GM23338 (cell line): Measurements from ENCODE around the gene KLHL17.

Source experiments
- EZH2 ChIP-seq: fragments of 200-600 bp; sonication (generic); IDR thresholded peaks from one replicate; pipeline ENCODE4 v1.8.0; 2017; ENCODE audit warnings: antibody characterized with exemption, mild to moderate bottlenecking, low read depth; ENCODE audit not compliant: unreplicated experiment
- EZH2phosphoT487 ChIP-seq: fragments of 200-600 bp; sonication (generic); IDR thresholded peaks from one replicate; pipeline ENCODE4 v1.8.1; 2018; ENCODE audit warnings: antibody characterized with exemption; ENCODE audit not compliant: unreplicated experiment
- JUNB ChIP-seq: IDR thresholded peaks from one replicate; pipeline ENCODE4 v1.6.1; 2016; ENCODE audit warnings: antibody characterized with exemption; ENCODE audit not compliant: unreplicated experiment
- POLR2AphosphoS5 ChIP-seq: IDR thresholded peaks from 2 replicates; pipeline ENCODE4 v1.6.1; 2016; ENCODE audit warnings: antibody characterized with exemption, low read depth
- STAT1 ChIP-seq: IDR thresholded peaks from one replicate; pipeline ENCODE4 v1.6.1; 2016; ENCODE audit warnings: antibody characterized with exemption; ENCODE audit not compliant: unreplicated experiment
- ZNF331 ChIP-seq: fragments of 250-450 bp; sonication (Bioruptor Pico); IDR thresholded peaks from 2 replicates; pipeline ENCODE4 v1.5.0; 2020; ENCODE audit warnings: low read depth, mild to moderate bottlenecking, moderate library complexity
- TF ChIP-seq, protein P1 (sequence below), 2 experiments: fragments of 200-600 bp in 1 of 2; sonication (generic) in 1 of 2; conservative IDR thresholded peaks; 2 replicates each; pipeline versions ENCODE4 v1.5.1 to v1.6.1; 2016 to 2017; ENCODE audit warnings: antibody characterized with exemption in 2 of 2, low read depth in 2 of 2, mild to moderate bottlenecking in 2 of 2, moderate library complexity in 1 of 2
- TF ChIP-seq, protein P2 (sequence below): IDR thresholded peaks from one replicate; pipeline ENCODE4 v1.6.1; 2018; ENCODE audit warnings: antibody characterized with exemption; ENCODE audit not compliant: unreplicated experiment

DNA sequence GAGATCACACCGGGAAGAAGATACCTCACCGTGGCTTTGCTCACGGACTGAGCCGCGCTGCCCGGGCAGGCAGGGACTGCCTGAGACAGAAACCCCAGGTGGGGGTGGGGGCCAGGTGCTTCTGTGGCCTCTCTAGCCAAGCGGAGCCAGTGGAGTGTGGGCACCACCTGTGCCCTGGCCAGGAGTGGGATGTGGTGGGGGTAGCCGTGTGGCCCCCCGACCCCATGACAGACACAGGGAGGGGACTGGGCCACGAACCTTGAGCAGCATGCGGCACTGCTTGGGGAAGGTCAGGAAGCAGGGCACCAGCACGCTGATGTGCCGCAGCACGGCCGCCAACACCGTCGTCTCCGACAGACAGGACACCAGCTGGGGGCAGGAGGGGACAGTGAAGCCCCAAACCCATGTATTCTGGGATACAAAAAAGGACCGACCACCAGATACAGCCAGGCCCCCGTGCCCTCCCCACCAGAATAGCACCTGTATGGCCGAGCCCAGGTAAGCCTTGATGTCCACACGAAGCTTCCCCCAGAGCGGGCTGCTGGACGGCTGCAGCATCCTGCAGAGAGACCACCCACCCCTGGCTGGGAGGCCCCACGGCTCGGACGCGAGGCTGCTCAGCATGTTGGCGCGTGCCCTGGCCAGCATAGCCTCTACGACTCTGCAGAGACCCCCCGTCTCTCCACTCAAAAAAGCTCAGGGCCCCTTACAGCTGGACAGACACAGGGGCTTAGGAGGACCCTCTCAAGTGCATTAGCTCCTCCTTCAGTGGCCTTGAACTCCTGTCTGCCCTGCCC is 6.7 kb upstream of the KLHL17 start:
- TF ChIP-seq, protein P1, sequence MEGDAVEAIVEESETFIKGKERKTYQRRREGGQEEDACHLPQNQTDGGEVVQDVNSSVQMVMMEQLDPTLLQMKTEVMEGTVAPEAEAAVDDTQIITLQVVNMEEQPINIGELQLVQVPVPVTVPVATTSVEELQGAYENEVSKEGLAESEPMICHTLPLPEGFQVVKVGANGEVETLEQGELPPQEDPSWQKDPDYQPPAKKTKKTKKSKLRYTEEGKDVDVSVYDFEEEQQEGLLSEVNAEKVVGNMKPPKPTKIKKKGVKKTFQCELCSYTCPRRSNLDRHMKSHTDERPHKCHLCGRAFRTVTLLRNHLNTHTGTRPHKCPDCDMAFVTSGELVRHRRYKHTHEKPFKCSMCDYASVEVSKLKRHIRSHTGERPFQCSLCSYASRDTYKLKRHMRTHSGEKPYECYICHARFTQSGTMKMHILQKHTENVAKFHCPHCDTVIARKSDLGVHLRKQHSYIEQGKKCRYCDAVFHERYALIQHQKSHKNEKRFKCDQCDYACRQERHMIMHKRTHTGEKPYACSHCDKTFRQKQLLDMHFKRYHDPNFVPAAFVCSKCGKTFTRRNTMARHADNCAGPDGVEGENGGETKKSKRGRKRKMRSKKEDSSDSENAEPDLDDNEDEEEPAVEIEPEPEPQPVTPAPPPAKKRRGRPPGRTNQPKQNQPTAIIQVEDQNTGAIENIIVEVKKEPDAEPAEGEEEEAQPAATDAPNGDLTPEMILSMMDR (conservative IDR thresholded peaks at IDR 0.05; ENCODE audit: low read depth in 2 of 2) = no peak
- TF ChIP-seq, protein P2, sequence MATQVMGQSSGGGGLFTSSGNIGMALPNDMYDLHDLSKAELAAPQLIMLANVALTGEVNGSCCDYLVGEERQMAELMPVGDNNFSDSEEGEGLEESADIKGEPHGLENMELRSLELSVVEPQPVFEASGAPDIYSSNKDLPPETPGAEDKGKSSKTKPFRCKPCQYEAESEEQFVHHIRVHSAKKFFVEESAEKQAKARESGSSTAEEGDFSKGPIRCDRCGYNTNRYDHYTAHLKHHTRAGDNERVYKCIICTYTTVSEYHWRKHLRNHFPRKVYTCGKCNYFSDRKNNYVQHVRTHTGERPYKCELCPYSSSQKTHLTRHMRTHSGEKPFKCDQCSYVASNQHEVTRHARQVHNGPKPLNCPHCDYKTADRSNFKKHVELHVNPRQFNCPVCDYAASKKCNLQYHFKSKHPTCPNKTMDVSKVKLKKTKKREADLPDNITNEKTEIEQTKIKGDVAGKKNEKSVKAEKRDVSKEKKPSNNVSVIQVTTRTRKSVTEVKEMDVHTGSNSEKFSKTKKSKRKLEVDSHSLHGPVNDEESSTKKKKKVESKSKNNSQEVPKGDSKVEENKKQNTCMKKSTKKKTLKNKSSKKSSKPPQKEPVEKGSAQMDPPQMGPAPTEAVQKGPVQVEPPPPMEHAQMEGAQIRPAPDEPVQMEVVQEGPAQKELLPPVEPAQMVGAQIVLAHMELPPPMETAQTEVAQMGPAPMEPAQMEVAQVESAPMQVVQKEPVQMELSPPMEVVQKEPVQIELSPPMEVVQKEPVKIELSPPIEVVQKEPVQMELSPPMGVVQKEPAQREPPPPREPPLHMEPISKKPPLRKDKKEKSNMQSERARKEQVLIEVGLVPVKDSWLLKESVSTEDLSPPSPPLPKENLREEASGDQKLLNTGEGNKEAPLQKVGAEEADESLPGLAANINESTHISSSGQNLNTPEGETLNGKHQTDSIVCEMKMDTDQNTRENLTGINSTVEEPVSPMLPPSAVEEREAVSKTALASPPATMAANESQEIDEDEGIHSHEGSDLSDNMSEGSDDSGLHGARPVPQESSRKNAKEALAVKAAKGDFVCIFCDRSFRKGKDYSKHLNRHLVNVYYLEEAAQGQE = no peak
- TF ChIP-seq POLR2AphosphoS5 (no peak), EZH2phosphoT487 (no peak), EZH2 (no peak), STAT1 (no peak), ZNF331 (CRISPR knock-in tag) (no peak), JUNB (no peak)
